ENCODE measurements around the gene BLVRA. TPM values are rescaled to one million over a fixed set of nuclear protein-coding genes. Genes with fewer than 3 reads are reported as not detected.

Gene BLVRA
- polyA plus RNA-seq, 3 donors, result 71.9 to 238 (median 199) TPM

GRCh38 chr7:43856316-43856715 is 97.8 kb downstream of the BLVRA start:
- H3K9me3 Mint-ChIP-seq, result peaks cover 0 to 19% (median 4%) of the 10 kb centered on the region in 7 donors

More at GRCh38 chr7:43856316-43856715, 97.8 kb downstream of the BLVRA start:
- H3K4me3 Mint-ChIP-seq, result no peak overlapping the region
- H3K4me1 Mint-ChIP-seq, result no peaks in the 10 kb centered on the region
- Histone ChIP-seq H2AFZ (ENCODE audit: insufficient read depth, low read depth, low read length, poor library complexity, severe bottlenecking) (no peak overlapping the region), H3K36me3 (replicated peaks in 1 of 2; ENCODE audit: control insufficient read depth in 1 of 2, insufficient read depth in 2 of 2, low read length in 2 of 2) (no peaks in the 10 kb centered on the region), H3K4me1 (ENCODE audit: control insufficient read depth in 1 of 2, insufficient read depth in 2 of 2, low read length in 2 of 2) (no peaks in the 10 kb centered on the region), H3K4me2 (replicated peaks; ENCODE audit: extremely low read depth, low read length, poor library complexity, severe bottlenecking) (no peak overlapping the region), H3K9ac (ENCODE audit: insufficient read depth, low read length, poor library complexity, severe bottlenecking) (no peak overlapping the region), H3K79me2 (ENCODE audit: insufficient read depth, low read length) (no peaks in the 10 kb centered on the region), H4K20me1 (ENCODE audit: insufficient read depth, low read length) (no peaks in the 10 kb centered on the region), H3K9me3 (replicated peaks in 1 of 2; ENCODE audit: control insufficient read depth in 1 of 2, insufficient read depth in 1 of 2, low read length in 2 of 2) (no peaks in the 10 kb centered on the region), H3K27ac (ENCODE audit: low read depth in 1 of 2, low read length in 2 of 2) (no peak overlapping the region), H3K4me3 (replicated peaks in 1 of 3; ENCODE audit: low read depth in 2 of 3, low read length in 3 of 3) (no peak overlapping the region), H3K27me3 (ENCODE audit: control insufficient read depth in 2 of 2, insufficient read depth in 2 of 2, low read length in 2 of 2) (no peaks in the 10 kb centered on the region)
- H3K36me3 Mint-ChIP-seq, result no peaks in the 10 kb centered on the region
- H3K27me3 Mint-ChIP-seq (ENCODE audit: low read depth in 3 of 3), result peaks cover 4 to 16% (median 4%) of the 10 kb centered on the region in 3 donors
- DNase-seq, result no peak
- no peak overlapping the region for H3K27ac Mint-ChIP-seq
- no peak for TF ChIP-seq CTCF (IDR thresholded peaks at IDR 0.05)
- 97% methylated on average over 4 of the region's 4 CpGs for WGBS (ENCODE audit: insufficient coverage)
- intact Hi-C loops (cut with micrococcal nuclease), result no loop called here

Other genes with a start within 250 kb of the BLVRA start
- 10 to 100 TPM in 1 of 3 donors, 1 to 10 TPM in 2; 2.8 to 14.1 (median 9.5) TPM for gene STK17A, start 175.6 kb upstream of the BLVRA start, polyA plus RNA-seq
- gene COA1, start 29.2 kb upstream of the BLVRA start, polyA plus RNA-seq, result 10 to 100 TPM; 25.6 to 57.8 (median 56.2) TPM
- gene MRPS24, start 110.8 kb downstream of the BLVRA start, polyA plus RNA-seq, result 100 to 1,000 TPM in 2 of 3 donors, 10 to 100 TPM in 1; 79.2 to 112 (median 112) TPM
- gene URGCP, start 147.9 kb downstream of the BLVRA start, polyA plus RNA-seq, result 1 to 10 TPM; 5.7 to 6.8 (median 5.9) TPM
- 10 to 100 TPM in 1 of 3 donors, 1 to 10 TPM in 2; 8.2 to 10.9 (median 8.8) TPM for gene UBE2D4, start 167.8 kb downstream of the BLVRA start, polyA plus RNA-seq
- gene SPDYE1, start 239.2 kb downstream of the BLVRA start, polyA plus RNA-seq, result not detected

All from CD14-positive monocyte (primary cell).